K562 (cell line): ENCODE measurements around the gene TUBGCP6.

ENCODE experiments used
- E2F3 ChIP-seq: fragments of 250-450 bp; sonication (Bioruptor Pico); IDR thresholded peaks from 2 replicates; pipeline ENCODE4 v1.4.0; 2020; ENCODE audit warnings: mild to moderate bottlenecking
- RHOXF2B ChIP-seq: fragments of 250-450 bp; sonication (Bioruptor Pico); conservative IDR thresholded peaks from 2 replicates; pipeline ENCODE4 v1.5.1; 2021

DNA sequence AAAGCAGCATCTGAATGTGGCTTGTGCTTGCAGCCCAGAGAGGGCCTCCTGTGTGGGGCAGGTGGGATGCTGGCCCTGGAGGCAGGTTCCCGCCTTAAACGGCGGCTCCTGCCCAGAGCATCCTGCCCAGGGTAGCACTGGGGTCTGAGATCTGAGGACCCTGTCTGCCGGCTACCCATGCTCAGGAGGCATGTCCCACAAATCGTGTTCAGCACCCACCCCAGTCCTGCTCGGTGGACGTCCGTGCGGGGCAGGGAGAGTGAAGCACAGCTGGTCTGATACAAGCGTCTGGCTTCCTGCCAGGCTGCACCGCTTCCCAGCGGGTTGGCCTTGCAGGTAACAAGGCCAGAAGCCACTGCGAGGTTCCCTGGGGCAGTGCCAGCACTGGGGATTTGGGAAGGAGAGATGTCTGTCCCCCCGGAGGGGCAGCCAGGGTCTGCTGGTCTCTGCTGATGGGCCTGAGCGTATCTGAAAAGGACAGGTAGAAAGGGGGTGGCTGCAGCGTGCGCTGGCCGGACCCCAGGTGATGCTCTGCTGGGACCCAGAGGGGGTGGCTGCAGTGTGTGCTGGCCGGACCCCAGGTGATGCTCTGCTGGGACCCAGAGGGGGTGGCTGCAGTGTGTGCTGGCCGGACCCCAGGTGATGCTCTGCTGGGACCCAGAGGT lies 55.5 kb downstream of the TUBGCP6 start:
- TF ChIP-seq E2F3 (CRISPR knock-in tag) (no peak), RHOXF2B (CRISPR knock-in tag) (no peak)
